Activated T-helper 1 cell treated with Interleukin-2 at 50 U/mL for 16 hours (primary cell): ENCODE data around the gene POP4.

Source experiments
- DNase-seq: peaks from one replicate; pipeline ENCODE4 v3.0.0-alpha.2; 2020; ENCODE audit warnings: low read depth

The POP4 gene

GRCh38 chr19:29576761-29577648 is 29.1 kb upstream of the POP4 start:
- no peak for DNase-seq

DNA sequence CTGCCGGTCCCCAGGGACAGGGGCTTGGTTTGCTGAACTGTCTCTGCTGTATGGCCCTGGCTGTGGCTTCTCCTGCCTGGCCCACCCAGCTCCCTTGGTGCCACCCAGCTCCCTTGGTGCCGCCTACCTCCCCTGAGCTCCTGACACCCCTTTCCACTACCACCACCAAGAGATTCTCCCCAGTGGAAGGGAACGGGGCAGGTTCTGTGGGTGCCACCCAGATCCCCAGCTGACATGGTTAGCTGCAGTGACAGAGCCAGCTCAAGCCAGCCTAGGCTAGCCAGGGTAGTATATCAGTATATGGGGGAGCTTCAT is 28.5 kb upstream of the POP4 start:
- no peak for DNase-seq

DNA sequence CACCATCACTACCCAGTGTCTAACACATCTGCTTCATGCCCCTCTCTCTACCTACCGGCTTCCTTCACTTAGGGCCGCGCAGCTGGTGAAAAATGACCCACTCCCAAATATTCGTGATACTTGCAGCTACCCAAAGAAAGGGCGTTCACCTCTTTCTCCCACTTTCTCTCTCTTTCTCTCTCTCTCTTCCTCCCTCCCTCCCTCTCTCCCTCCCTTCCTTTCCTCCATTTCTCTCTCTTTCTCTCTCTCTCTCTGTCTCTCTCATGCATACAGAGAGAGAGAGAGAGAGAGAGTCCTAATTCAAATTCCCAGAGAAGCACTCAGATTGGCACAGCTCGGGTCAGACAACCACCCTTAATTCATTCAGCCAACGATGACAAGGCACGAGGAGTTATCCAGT is 27.7 kb upstream of the POP4 start:
- DNase-seq: no peak

GRCh38 chr19:29579308-29579910 is 26.7 kb upstream of the POP4 start:
- DNase-seq: no peak

GRCh38 chr19:29581398-29581797 is 24.7 kb upstream of the POP4 start:
- no peak for DNase-seq

DNA sequence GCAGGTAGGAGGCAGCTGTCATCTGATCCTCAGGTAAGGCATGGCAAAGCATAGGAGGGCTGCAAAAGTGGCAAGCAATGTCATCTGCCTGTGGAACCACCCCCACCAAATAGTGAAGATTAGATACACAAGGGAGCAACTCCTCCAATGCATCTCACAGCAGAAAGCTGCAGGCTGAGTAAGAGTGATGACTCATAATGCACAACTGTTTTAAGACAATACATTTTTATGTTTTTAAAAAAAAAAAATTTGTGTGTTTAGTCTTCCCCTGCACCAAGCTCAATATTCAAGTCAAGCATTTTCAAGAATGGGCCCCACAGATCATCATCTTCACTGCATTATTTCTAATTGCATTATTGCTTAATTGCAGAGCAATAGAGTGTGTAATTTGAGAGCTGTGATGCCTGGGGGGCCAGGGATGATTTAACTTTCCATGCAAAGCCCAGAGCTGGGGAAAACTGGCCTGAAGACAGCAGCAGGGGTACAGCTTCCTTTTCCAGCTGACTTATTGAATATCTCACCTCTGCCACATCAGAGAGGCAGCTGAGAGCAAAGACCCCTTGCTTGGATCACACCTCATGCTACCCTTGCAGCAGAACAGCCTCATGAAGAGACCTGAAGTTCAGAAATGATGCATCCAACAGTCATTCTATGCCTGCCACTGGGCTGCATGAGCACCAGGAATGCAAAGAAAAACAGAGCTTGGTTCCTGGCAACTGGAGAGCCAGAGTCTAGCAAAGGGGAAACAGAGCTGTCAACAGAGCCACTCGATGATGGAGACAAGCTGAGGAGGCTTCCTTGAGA is 22.7 kb upstream of the POP4 start:
- no peak for DNase-seq

DNA sequence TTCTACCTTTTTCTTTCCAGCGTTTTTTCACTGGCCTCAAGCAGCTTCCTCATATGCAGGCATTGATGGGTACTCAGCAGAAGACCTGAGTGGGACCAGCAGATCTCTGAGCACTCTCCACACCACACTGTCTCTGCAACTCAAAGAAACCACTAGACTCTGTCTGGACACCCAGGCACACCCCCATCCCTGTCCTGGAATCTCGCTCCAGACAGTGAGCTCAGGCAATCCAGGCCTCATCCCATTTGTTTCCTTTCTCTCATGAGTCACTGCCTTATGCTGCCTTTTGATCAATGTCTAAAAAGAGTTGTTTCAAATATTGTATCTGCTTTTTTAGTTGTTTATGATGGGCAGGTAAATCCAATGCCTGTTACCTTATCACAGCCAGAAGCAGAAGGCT is 19.7 kb upstream of the POP4 start:
- no peak for DNase-seq

DNA sequence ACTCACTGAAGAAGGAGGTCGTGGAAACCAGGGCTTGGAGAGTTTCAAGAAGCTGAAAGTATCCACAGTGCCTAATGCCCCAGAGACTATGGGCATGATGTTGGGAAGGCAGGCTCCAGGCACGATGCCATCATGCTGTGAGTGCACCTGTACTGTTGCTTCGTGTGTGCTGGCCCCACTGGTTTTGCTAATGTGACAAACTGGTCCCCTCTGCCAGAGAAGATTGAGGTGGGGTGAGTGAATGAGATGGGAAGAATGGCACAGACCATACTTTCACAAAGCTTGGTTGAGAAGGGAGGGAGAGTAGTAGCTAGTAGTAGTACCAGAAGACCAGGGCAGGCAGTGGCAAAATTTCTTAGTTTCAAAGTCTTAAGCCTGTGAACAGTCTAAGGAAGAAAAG is 19.0 kb upstream of the POP4 start:
- no peak for DNase-seq

DNA sequence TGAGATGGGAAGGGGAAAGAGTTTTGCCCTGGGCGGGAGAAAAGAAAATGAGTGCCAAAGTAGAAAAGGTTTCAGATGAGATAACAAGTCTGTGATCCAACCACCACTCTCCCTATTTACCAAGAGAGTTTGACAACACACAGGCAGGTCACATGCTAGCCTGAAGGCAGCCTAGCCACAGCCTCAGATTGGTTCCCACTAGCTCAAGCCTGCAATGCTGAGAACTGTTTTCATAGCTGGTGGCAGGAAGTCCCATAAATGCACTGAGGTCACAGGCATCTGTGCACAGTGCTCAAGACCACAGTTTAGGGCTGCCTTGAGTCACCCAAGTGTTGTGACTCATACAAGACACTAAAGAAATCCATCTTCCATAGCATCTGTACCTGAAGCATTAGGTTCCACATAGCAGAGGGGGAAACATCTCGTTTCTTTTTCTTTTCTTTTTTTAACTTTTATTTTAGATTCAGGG is 18.5 kb upstream of the POP4 start:
- peak; percentile 30 for DNase-seq

DNA sequence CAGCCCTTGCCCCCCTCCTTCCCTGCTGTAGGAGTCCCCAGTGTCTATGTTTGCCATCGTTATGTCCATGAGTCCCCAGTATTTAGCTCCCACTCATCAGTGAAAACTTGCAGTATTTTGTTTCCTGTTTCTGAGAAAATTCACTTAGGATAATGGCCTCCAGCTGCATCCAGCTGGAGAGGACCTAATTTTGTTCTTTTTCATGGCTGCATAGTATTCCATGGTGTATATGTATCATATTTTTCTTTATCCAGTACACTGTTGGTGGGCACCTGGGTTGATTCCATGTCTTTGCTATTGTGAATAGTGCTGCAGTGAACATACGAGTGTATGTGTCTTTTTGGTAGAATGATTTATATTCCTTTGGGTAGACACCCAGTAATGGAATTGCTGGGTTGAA is 18.0 kb upstream of the POP4 start:
- no peak for DNase-seq

DNA sequence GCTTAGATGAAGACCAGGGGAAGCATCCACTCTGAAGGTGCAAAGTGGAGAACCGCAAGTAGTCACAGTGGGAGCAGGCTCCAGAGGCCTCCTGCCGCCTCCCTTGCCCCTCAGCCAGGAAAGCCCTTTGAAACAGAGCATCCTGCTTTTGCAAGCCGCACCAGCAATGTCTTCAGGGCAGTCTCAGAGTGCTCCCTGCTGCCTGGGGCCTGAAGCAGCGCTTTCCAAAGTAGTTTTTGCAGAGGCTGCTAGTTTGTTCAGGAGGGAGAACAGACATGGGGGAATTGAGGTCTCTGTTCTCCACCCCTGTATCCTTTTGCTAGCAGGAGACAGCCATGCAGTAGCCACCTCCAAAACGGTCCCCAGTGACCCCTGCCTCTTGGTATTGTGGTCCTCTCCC is 15.8 kb upstream of the POP4 start:
- no peak for DNase-seq

- DNase-seq: no peak
Observed at GRCh38 chr19:29591670-29592069, 14.4 kb upstream of the POP4 start.

GRCh38 chr19:29593869-29594268 is 12.2 kb upstream of the POP4 start:
- DNase-seq: no peak

DNA sequence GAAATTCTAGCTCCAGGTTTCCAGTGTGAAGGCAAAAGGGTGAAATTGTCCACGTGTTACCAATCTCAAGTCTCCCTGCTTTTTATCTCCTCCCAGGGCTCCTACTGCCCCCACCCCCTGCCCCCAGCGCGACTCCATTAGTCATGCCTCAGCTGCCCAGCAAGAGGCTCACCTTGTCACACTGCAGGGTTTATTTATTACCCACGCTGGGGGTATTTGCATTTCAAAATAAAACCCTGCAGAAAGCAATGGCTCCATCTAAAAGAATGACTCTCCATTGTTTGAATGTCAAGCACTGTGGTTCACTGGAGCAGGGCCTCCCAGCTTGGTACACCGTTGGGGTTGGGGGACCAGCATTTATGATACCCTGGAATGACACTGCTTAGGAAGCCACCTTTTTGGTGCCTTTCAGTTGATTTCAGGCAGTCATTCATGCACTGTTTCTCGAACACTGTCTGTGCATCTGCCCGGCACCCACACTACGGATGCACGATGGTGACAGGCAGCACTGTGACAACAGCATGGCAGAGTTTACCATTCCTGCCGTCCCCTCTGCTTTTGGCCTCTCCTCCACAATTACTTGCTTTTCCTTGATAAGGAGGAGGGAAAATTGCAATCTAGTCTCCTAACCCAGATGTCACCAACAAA is 9.9 kb upstream of the POP4 start:
- no peak for DNase-seq

GRCh38 chr19:29596885-29597525 is 9.1 kb upstream of the POP4 start:
- no peak for DNase-seq

GRCh38 chr19:29598036-29598435 is 8.0 kb upstream of the POP4 start:
- DNase-seq: no peak

- no peak for DNase-seq
Observed at GRCh38 chr19:29598496-29598895, 7.6 kb upstream of the POP4 start.

- no peak for DNase-seq
Observed at GRCh38 chr19:29603308-29603707, 2.8 kb upstream of the POP4 start.

DNA sequence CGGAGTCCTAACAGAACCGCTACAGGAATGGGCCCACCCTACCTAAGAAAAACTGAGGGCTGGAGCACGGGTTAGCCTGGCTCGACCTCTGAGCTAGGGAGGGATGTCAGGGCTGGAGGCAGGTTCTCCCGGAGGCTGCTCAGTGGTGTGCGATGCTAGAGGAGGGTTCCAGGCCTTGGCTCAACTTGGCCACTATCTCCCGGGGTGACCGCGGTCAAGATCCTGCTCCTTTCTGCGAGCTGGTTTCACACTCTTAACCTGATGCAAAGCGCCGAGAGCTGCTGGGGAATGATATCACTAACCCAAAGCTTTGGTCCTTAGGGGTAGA is 301 bp downstream of the POP4 start:
- DNase-seq: no peak

GRCh38 chr19:29609636-29610035 is 3.6 kb downstream of the POP4 start:
- DNase-seq: no peak

GRCh38 chr19:29610213-29610573 is 4.1 kb downstream of the POP4 start:
- DNase-seq: no peak

GRCh38 chr19:29610574-29611271 is 4.6 kb downstream of the POP4 start:
- DNase-seq: peak; percentile 65
